Measurements from ENCODE around the gene TUSC2.

- TF ChIP-seq CTCF (IDR thresholded peaks at IDR 0.05; ENCODE audit: insufficient read depth, low read length) (no peak), POLR2AphosphoS5 (IDR thresholded peaks at IDR 0.05; ENCODE audit: low read depth) (no peak; the same call in 1 of the 2 replicates), GABPA (IDR thresholded peaks at IDR 0.05; ENCODE audit: low read depth) (no peak)
Observed at GRCh38 chr3:50334339-50335075, 6.5 kb upstream of the TUSC2 start.

Measured in HL-60 (cell line).